ENCODE measurements around the gene P3H1. TPM values are rescaled to one million over a fixed set of nuclear protein-coding genes. Genes with fewer than 3 reads are reported as not detected.

Gene P3H1
- total RNA-seq, 1 donor from 2014 or later, result 221 TPM

DNA sequence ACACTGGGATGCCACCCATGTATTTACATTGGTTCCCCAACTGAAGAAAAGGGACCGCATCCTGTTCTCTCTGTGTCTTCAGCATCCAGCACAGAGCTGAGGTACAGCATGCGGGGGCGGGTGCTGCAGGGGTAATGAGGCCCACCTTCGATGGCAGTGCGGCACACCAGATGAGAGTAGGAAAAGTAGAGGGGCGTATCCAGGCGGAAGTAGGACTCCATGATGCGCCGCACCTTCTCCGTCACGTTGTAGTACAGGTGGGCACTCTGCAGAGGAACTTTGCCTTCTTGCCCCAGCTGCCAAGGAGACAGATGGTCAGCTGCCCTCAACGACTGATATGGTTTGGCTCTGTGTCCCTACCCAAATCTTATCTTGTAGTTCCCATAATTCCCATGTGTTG is 16.8 kb downstream of the P3H1 start:
- Mint-ChIP-seq H3K27me3 (ENCODE audit: unreplicated experiment) (no peaks in the 10 kb centered on the region), H3K36me3 (ENCODE audit: unreplicated experiment) (peaks cover 60% of the 10 kb centered on the region), H3K27ac (ENCODE audit: unreplicated experiment) (no peak overlapping the region), H3K4me1 (ENCODE audit: unreplicated experiment) (peaks cover 2% of the 10 kb centered on the region), H3K9me3 (ENCODE audit: unreplicated experiment) (no peaks in the 10 kb centered on the region), H3K4me3 (ENCODE audit: unreplicated experiment) (no peak overlapping the region)
- DNase-seq (ENCODE audit: extremely low spot score, unreplicated experiment), result no peak
- TF ChIP-seq, protein P1, sequence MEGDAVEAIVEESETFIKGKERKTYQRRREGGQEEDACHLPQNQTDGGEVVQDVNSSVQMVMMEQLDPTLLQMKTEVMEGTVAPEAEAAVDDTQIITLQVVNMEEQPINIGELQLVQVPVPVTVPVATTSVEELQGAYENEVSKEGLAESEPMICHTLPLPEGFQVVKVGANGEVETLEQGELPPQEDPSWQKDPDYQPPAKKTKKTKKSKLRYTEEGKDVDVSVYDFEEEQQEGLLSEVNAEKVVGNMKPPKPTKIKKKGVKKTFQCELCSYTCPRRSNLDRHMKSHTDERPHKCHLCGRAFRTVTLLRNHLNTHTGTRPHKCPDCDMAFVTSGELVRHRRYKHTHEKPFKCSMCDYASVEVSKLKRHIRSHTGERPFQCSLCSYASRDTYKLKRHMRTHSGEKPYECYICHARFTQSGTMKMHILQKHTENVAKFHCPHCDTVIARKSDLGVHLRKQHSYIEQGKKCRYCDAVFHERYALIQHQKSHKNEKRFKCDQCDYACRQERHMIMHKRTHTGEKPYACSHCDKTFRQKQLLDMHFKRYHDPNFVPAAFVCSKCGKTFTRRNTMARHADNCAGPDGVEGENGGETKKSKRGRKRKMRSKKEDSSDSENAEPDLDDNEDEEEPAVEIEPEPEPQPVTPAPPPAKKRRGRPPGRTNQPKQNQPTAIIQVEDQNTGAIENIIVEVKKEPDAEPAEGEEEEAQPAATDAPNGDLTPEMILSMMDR (IDR thresholded peaks at IDR 0.05), result no peak

DNA sequence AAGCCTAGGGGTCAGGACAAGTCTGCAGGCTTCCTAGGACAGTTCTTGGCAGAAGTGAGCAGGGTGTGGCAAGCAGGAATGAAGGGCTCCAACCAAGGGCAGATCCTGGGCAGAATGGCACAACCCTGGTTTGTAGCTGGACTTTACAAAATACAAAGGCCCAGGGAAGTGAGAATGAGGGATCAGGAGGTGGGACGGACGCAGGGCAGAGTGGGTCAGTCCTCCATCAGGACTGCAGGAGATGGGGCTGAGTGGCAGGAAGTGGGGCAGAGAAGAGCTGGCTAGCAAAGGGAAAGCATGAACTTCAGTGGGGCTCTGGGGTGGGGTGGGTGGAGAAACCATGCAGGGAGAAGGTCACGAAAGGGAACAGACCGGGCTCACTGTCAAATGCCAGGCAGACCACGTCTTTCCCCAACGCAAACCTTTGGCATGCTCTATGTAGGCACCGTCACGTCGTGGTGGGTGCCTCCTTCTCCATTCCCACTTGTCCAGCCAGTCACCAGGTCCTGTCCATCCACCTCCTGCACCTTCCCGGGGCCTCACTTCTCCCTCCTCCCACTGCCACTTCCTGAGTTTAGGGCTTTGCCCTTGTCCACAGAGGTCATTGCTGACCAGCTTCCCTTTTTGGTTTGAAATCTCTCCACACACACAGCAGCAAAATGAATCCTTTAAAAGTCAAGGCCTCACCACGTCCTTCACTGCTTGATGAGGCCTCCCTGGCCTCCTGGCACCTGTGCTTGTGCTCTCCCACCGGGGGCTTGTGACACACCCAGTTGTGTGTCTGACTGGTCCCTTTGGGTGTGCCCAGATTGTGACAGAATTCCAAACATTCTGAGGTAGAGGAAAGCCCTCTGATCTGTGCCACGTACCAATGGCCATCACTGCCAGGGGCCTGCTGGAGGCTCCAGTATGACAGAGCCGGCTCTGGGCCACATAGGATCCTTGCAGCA is 18.1 kb downstream of the P3H1 start:
- Mint-ChIP-seq H3K4me1 (ENCODE audit: unreplicated experiment) (peaks cover 5% of the 10 kb centered on the region), H3K9me3 (ENCODE audit: unreplicated experiment) (no peaks in the 10 kb centered on the region), H3K36me3 (ENCODE audit: unreplicated experiment) (peaks cover 50% of the 10 kb centered on the region), H3K27ac (ENCODE audit: unreplicated experiment) (no peak overlapping the region), H3K4me3 (ENCODE audit: unreplicated experiment) (no peak overlapping the region), H3K27me3 (ENCODE audit: unreplicated experiment) (no peaks in the 10 kb centered on the region)
- DNase-seq (ENCODE audit: extremely low spot score, unreplicated experiment), result no peak
- TF ChIP-seq, protein P1 (IDR thresholded peaks at IDR 0.05), result no peak

DNA sequence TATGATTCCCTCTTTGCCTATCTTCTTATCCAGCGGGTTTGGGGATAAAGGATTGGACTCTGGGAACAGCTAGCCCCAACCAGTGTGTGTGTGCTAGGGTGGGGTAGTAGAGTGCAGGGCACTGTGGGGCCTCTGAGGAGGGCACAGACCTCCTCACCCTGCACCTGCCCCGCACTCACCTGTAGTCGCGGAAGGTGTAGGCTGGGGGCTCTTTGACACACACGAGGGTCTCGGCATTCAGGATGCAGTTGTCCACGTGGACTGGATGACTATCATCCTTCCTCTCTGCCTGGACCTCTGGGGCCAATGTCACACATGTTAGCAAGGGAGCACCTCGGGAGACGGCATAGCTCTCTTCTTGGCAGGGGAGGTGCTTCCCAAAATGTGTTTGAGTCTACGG is 18.8 kb downstream of the P3H1 start:
- peaks cover 12% of the 10 kb centered on the region for H3K4me1 Mint-ChIP-seq (ENCODE audit: unreplicated experiment)
- H3K4me3 Mint-ChIP-seq (ENCODE audit: unreplicated experiment), result no peak overlapping the region
- no peak for DNase-seq (ENCODE audit: extremely low spot score, unreplicated experiment)
- peaks cover 48% of the 10 kb centered on the region for H3K36me3 Mint-ChIP-seq (ENCODE audit: unreplicated experiment)
- H3K27ac Mint-ChIP-seq (ENCODE audit: unreplicated experiment), result no peak overlapping the region
- no peaks in the 10 kb centered on the region for H3K9me3 Mint-ChIP-seq (ENCODE audit: unreplicated experiment)
- H3K27me3 Mint-ChIP-seq (ENCODE audit: unreplicated experiment), result no peaks in the 10 kb centered on the region
- TF ChIP-seq, protein P1 (IDR thresholded peaks at IDR 0.05), result no peak

DNA sequence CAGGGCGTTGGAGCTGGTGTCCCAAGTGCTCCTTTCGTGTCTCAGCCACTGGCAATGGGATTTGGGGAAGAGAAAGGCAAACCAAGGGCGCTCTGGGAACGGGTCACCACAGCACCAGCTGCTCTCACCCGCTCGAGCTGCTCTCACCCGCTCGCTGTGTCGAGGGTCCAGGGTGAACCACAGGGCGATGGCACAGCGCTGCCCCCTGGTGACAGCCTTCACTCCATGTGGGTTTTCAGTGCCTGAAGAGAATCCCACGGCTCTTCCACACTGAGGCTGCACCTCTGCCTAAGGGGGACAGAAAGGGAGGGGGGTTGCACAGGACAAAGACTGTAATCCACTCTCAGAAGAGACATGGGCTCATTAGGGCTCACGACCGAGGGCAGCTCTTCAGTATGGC is 19.7 kb downstream of the P3H1 start:
- DNase-seq (ENCODE audit: extremely low spot score, unreplicated experiment), result no peak
- H3K27ac Mint-ChIP-seq (ENCODE audit: unreplicated experiment), result no peak overlapping the region
- H3K9me3 Mint-ChIP-seq (ENCODE audit: unreplicated experiment), result no peaks in the 10 kb centered on the region

More for the DNA sequence above, 19.7 kb downstream of the P3H1 start:
- TF ChIP-seq, protein P1 (IDR thresholded peaks at IDR 0.05), result peak; percentile 63
- H3K4me1 Mint-ChIP-seq (ENCODE audit: unreplicated experiment), result peaks cover 19% of the 10 kb centered on the region
- H3K27me3 Mint-ChIP-seq (ENCODE audit: unreplicated experiment), result no peaks in the 10 kb centered on the region
- no peak overlapping the region for H3K4me3 Mint-ChIP-seq (ENCODE audit: unreplicated experiment)
- H3K36me3 Mint-ChIP-seq (ENCODE audit: unreplicated experiment), result peaks cover 40% of the 10 kb centered on the region

All from osteocyte (in vitro differentiated cells).